GM20000 (cell line): ENCODE measurements around the gene ARL15.

Source experiments
- DNase-seq: peaks from one replicate; pipeline ENCODE4 v3.0.0; 2012; ENCODE audit warnings: low spot score
- TF ChIP-seq, protein P1 (sequence below): IDR thresholded peaks from 2 replicates; pipeline ENCODE4 v1.5.1; 2012; ENCODE audit warnings: mild to moderate bottlenecking, control low read depth; ENCODE audit errors: extremely low read depth, missing control alignments

The ARL15 gene

DNA sequence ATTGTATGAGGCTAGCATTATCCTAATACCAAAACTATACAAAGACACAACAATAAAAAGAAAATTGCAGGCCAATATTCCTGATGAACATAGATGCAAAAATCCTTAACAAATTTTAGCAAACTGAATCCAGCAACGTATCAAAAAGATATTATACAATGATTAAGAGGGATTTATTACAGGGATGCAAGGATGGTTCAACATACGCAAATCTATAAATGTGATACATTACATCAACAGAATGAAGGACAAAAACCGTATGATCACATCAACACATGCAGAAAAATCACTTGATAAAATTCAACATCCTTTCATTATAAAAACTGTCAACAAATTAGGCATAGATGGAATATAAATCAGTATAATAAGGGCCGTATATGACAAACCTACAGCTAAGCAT is 27.1 kb upstream of the ARL15 start:
- TF ChIP-seq, protein P1, sequence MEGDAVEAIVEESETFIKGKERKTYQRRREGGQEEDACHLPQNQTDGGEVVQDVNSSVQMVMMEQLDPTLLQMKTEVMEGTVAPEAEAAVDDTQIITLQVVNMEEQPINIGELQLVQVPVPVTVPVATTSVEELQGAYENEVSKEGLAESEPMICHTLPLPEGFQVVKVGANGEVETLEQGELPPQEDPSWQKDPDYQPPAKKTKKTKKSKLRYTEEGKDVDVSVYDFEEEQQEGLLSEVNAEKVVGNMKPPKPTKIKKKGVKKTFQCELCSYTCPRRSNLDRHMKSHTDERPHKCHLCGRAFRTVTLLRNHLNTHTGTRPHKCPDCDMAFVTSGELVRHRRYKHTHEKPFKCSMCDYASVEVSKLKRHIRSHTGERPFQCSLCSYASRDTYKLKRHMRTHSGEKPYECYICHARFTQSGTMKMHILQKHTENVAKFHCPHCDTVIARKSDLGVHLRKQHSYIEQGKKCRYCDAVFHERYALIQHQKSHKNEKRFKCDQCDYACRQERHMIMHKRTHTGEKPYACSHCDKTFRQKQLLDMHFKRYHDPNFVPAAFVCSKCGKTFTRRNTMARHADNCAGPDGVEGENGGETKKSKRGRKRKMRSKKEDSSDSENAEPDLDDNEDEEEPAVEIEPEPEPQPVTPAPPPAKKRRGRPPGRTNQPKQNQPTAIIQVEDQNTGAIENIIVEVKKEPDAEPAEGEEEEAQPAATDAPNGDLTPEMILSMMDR, result no peak
- no peak for DNase-seq

DNA sequence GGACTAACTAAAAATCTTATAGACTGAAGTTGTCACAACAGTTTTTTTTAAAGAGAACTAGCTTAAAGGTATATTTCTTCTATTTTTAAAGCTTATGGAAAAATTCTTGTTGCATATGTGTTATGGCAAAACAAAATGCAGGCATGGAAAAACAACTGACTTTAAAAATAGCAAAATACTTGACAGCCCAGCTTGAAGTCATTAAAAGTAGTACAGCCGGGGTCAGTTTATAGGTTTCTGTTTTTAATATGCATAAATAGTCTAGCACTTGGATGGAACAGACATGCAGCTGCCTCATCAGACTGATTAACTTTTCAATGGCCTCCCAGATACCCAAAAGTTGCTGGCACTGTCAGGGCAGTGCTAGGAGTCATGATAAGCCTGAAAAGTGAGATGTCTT is 22.3 kb upstream of the ARL15 start:
- TF ChIP-seq, protein P1, result no peak
- DNase-seq, result no peak

DNA sequence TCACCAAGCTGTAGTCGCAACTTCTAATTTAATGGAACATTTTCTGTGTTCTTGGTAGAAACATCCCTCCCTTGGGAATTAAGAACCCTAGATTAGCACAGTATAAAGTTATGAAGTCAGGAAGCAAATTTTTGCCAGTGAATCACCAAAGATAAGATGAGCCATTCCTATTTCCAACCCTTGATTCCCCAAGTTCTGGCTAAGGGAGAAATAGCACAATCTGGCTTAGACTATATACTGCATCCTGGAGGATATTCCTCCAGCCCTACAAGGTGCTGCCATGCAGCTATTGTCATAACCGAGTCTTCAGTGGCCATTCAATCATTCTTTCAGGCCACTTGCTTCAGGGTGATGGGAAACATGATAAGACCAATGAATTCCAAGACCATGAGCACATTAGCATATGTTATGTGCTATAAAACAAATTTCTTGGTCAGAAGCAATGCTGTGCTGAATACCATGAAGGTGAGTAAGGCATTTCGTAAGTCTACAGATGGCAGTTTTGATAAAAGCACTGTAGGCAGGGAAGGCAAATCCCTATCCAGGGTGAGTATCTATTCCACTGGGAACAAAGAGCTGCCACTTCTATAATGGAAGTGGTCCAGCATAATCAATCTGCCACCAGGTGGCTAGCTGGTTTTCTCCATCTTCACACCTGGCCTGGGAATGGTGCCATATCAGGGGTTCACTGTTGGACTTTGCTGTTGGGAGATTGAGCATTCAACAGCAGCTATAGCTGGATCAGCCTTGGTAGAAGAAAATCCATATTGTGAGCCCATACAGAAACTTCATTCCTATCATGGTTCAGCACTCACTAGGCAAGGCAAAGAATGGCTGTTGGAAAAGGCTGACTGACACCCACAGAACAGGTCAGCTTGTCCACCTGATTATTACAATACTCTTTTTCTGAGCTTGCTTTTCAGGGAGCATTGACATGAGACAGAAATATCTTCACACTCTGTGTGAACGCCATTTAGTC is 19.6 kb upstream of the ARL15 start:
- DNase-seq, result no peak
- TF ChIP-seq, protein P1, result no peak

DNA sequence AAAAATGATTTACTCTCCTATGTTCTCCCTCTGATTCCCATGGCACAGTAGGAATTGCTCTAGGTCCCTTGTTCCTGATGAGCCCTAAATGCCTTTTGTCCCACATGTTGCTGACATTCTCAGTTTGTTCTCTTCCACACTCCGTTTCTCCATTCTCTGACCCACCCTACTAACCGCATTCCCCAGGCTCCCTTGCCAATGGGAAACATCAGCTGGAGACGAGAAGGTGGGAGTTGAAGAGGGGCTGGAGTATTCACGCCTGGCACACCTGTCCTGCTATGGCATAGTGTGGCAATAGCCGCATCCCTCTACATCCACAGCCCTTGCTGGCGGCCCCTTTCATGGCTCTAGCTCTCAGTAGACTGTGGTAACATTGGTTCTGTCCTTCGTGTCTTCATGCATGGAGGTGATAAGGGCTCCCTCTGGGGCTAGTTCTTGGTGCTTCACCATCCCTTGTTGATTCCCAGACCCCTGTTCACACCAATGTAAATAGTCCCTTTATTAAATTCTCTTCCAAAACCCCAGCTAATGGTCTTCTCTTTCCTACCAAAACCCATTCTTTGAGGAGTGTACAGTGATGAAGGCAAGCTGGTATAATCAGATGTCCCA is 16.4 kb upstream of the ARL15 start:
- DNase-seq, result no peak
- TF ChIP-seq, protein P1, result no peak

DNA sequence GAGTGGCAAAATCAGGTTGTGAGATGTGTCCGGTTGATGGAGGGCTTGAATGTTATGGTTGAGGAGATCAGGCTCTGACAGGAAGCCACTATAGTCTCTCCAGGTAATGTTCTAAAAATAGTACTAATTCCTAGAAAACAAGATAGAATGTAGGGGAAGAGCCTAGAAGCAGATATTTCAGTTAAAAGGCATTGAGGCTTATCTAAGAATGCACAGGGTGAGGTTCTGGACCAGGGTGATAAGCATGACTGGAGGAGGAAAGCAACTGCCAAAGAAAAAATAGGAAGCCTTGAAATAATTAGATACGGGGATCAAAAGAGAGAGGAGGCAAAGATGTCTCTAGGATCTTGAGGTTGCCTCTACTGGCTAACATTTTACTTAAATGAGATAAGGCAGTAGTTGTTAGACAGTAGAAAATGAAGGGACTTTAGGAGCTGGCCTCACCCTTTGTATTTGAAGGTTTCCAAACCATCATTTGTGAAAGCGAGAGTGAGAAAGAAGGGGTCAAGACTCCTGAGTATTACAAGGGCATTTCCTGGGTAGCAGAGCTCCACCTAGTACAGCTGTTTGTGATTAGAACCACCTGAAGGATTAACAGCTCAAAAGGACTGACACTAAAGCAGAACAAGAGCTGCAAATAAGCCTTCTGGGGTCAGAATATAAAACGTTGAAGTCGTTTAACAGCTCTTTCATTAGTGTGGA is 15.4 kb upstream of the ARL15 start:
- no peak for DNase-seq
- TF ChIP-seq, protein P1, result no peak

DNA sequence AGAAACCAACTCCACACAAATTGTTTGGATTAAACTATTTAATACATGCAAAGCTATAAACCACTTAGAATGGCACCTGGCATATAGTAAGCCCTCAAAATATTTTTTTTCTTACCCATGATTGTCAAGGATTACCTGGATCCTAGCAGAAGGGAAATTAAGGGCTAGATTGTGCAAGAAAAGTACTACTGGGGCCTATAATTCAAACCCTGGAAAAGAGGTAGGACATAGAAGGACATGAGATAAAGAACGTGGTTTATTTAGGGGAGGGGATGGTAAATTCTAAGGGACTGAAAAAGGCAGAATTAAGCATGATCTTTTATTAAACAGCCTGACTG is 14.9 kb upstream of the ARL15 start:
- DNase-seq, result no peak
- TF ChIP-seq, protein P1, result no peak

DNA sequence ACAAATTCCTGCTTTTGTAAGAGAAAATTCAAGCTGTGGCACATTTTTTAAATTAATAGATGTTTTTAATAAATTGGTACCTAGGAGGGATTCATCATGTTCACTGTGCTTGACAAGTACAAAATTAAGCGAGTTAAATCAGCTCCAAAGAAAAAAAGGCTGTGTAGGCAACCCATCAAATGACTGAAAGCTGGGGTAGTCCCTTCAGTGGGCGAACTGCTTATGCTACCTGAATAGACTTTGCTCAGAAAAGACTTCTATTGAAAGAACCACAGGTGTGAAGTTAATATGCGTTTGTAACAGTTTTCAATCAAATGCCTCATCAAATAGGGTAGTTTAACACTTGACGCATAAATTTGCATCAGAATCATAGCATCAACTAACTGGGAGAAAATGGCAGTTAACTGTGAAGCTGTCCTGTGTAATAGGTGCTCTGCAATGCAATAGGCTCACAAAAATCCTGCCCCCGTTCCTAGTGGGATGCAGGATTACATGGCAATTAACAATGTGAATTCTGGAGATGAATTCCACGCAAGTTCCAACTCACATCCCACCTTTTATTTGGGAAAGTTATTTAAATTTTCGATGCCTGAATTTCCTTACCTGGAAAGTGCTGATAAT is 14.4 kb upstream of the ARL15 start:
- no peak for DNase-seq
- TF ChIP-seq, protein P1, result no peak
